HG03354 (cell line): Measurements from ENCODE around the gene MSI2.
A peak's percentile ranks its signal among the peaks of the same experiment; 100 is the strongest.

Experiments used
- ATAC-seq: cut with Tn5 transposase; IDR thresholded peaks from one replicate; pipeline ENCODE4 v1.9.1; 2021; ENCODE audit warnings: mild to moderate bottlenecking; ENCODE audit not compliant: unreplicated experiment, poor library complexity, severe bottlenecking

The MSI2 gene

DNA sequence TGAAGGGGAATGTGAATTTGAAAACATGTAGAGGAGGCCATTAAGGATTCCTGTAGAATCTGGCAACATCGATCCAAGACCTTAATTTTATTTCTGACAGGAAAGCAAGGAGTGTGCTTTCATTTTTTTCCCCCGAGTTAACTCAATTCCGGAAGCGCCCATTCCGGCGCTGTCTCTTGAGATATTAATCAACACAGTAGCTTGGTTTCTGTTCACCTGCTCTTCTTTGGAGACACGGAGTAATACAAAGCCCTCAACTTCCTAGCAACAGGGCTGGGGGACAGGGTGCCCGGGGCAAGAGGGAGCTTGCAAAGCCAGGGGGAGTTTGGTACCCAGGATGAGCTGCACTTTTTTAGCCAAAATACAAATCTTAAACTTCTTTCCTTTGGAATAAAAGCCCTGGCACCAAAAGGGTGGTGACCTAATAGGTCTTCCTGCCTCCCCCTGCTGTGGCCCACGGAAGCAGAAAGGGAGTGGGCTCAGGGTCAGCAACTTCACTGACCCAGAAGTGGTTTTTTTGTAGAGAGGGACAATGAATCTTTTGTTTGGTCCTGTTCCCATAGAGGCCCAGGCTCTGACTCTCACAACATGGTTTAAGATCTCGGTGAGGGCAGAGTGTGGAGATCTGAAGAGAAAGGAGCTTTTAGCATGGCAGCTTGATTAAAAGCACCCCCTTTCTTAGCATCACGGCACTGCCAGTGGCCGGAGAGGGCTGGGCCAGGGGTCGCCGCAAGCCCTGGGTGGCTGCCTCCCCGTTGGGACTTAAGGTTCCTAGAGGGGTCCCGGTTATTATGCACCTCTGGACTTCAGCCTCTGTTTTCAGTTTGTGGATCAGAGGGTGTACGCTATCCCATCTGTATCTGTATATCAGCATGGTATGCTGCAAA, 281.4 kb downstream of the MSI2 start:
- peak; percentile 58 for ATAC-seq

DNA sequence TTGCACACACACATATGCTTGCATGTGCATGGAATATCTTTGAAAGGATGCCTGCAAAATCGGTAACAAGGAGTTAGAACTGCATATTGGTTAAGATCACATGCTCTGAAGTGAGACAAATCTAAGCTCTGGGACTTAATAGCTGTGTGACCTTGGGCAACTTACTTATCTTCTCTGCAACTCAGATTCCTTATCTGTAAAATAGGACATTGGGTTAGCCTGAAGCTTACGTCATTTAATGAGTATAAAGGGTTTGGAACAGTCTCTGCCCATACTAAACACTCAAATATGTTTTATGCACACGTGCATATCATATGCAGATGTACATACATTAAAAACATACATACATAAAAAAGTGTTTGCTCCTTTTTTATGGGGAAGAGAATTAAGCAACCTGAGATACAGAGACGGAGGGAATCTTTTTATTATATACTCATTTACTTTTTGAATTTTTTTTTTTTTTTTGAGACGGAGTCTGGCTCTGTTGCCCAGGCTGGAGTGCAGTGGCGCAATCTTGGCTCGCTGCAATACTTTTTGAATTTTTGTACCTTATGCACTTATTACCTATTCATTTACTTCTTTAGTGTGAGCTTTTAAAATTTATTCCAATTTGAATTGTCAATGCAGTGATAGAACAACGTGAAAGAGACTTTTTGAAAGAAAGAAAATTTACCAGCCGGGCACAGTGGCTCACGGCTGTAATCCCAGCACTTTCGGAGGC, 282.6 kb downstream of the MSI2 start:
- no peak for ATAC-seq

DNA sequence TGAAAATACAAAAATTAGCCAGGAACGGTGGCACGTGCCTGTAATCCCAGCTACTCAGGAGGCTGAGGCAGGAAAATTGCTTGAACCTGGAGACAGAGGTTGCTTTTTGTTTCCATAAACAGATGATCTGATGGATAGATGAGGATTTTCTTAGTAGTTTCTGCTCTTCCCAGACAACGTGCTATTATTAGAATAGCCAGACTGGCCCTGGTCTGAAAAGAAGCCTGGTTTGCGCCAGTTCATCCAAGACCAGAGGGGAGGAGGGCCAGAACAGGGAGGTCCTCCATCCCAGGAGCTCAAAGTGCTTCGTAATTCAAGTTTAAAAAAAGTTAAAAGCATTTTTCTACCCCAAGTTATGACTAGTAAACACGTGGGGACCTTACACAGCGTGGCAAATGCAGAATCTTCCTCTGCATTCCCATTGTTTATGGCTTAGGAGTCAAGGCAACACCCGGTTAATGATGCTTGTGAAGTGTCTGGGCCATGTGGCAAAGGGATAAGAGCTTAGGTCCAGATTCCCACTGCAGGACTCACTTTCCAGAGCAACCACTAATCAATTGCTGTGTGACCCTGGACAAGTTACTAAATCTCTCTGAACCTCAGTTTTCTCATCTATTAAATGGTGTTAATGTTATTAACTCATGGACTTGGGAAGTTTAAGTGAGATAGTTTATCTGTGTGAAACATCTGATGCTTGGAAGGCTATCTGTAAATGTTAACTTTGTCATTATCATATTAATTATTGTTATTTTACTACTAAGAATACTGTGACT, 283.4 kb downstream of the MSI2 start:
- ATAC-seq = no peak

DNA sequence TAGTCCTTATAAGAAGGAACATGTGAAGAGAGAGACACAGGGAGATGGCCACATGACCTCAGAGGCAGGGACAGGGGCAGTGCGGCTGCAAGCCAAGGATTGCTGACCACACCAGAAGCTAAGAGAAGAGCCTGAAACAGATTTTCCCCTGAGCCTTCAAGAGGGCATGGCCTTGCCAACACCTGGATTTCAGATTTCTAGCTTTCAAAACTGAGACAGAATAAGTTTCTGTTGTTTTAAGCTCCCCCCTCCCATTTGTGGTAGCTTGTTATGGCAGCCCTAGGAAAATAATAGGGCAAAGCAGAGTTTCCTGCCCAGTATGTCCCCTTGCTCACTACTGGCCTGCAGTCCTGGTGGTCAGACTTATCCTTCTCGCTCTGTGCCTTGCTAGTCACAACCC, 284.3 kb downstream of the MSI2 start:
- ATAC-seq = no peak

DNA sequence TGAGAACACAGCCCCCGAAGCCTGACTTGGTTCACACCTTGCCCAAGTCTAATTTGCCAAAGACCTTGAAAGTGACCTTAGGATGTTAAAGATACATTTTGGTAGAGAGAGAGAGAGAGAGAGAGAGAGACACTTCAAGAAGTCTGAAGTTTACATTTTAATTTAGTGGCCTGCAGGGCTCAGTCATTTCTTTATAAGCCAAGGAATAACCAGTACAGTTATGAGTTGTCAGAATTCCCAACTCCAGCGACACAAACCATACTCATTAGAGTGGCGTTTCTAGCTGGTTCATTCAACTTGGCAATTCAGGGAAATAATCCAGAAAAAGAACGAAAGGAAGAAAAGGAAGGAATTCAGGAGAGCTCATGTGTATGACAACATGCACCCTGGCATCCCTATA, 284.7 kb downstream of the MSI2 start:
- ATAC-seq = no peak

DNA sequence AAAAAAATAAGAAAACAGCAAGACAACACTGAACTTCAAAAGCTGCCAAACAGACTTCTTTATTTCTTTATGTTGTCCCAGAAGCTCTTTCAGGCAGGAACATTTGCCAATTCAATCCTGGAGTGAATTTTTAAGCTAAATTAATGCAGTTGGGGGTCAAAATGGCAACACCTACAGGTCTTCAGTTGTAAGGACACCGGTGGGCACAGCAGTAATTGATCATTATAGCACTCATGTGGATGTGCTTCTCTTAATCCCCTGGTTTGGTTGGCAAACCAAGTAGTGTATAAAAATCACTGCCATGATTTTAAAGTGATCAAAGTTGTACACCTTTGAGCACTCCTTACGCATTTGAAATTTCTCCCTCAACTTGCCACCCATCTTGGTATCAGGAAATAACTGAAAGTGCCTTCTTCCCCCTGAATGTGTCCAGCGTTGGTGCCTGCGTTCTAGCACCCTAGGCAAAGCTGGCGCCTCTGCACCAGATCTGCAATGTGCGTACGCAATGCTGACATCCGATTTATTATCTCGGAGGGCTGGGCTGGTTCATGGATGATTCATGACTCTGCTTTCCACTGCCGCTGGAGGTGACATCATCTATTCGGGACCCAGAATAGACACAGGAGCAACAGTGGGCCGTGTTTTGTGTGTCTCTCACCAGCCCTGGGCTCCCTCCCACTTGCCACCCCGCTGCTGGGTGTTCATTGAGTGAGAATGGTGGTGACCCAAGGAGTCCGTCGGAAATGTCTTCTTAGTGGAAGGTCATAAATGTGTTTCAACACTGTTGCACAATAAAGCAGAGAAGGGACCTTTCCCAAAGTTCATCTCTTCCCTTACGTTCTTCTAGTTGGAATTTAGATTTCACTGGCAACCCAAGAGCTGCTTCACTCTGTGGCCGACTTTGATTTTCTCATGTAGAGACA, 285.4 kb downstream of the MSI2 start:
- ATAC-seq = no peak

DNA sequence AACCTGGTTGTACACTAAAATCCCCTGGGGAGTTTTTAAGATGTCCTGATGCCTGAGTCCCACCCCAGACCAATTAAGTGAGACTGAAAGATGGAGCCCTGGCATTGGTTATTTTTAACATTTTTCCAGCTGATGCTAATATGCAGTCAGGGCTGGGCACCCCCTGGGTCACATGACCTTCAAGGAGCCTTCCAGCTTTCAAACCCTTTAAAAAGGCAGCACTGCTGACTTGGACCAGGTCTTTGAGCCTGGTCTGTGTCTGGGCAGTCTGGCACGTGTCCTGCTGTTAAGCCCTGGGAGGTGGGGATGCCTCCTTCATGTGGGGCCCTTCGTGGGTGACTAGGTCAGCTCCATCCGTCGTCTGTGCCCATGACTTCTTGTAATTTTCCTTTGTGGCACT, 286.2 kb downstream of the MSI2 start:
- no peak for ATAC-seq

DNA sequence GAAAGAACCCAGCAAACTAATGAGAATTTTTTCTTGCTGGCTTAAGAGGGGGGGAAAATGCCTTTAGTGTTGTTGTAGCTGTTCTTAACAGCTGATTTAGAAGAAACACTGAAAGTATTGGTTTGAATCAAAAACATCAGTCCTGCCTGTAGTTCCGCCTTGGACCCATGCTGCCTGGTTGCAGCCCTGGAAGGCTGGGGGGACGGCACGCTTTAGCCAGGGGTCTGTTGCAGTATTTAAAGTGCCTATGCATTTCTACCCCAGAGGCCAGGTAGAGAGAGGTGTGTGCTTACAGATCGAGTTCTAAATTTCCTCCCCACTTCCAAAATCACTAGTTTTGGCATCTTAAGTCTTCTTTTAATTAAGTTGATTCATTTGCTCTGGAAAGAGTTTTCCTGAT, 286.9 kb downstream of the MSI2 start:
- no peak for ATAC-seq

DNA sequence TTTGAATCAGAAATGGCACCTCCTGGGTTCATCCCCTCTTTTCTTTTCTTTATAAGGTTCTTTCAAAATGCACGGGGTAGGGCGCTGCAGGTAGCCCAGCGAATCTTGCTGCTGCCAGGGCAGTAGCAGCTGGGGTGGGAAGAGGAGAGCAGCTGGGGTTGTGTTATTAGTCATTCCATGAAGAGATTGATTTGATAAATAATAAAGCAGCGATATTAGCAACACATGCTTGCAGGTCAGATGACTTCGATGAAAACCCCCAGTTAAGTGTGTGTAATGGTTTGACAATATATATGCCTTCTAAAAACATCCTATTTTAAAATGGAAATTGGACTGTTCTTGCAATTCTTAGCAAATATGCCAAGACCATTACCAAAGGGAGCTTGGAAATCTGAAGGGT, 288.1 kb downstream of the MSI2 start:
- no peak for ATAC-seq

DNA sequence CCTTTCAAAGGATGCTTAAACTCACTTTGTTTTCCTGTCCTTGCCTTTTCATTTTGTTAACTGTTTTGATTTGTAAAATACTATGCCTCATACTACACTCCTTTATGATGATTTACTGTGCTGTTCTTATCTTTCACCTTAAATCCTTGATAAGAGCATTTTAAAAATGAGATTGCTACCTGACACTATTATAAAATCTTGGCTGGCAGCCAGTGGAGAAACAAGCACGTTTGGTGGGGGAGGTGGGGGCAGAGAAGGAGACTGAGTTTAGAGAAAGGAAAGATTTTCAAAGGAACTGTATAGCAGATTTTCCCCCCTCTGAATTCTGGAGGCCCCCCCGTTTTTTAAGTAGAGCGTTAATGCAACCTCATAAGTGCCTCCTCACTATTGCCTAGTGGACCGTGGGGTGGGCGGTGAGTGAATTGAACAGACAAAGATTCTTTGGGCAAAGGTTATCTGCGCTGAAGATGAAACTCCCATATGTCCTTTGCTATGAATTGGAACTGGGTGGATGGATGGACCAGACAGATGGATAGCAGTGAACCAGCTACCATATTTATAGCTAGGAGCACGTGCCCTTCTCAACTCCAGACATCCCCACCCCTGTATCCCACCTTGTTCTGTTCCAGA, 288.6 kb downstream of the MSI2 start:
- no peak for ATAC-seq

DNA sequence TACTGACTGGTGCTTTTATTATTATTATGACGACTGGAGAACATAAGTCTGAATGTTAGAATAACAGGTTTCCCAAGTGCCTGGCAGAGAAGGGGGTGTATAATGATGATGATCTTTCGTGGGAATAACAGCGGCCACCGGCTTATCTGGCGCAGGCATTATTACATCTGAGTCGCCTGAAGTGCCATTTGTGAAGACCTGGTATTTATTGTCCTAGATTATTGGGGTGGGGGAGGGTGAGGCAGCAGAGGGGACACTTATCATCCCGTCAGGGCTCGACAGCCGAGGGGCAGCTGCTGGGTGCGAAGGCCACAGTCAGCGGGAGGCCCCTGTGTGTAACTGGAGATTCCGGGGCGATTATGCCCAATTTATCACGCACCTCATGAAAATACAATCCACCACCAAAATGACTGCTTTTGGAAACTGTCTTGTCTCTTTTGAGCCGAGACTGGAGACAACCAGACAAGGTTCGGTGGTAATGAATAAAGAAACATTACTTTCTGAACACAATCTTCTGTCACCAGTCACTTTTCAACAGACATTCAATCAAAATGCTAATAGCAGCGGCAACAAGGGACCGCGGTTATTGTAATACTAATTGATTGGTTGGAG, 289.5 kb downstream of the MSI2 start:
- no peak for ATAC-seq

DNA sequence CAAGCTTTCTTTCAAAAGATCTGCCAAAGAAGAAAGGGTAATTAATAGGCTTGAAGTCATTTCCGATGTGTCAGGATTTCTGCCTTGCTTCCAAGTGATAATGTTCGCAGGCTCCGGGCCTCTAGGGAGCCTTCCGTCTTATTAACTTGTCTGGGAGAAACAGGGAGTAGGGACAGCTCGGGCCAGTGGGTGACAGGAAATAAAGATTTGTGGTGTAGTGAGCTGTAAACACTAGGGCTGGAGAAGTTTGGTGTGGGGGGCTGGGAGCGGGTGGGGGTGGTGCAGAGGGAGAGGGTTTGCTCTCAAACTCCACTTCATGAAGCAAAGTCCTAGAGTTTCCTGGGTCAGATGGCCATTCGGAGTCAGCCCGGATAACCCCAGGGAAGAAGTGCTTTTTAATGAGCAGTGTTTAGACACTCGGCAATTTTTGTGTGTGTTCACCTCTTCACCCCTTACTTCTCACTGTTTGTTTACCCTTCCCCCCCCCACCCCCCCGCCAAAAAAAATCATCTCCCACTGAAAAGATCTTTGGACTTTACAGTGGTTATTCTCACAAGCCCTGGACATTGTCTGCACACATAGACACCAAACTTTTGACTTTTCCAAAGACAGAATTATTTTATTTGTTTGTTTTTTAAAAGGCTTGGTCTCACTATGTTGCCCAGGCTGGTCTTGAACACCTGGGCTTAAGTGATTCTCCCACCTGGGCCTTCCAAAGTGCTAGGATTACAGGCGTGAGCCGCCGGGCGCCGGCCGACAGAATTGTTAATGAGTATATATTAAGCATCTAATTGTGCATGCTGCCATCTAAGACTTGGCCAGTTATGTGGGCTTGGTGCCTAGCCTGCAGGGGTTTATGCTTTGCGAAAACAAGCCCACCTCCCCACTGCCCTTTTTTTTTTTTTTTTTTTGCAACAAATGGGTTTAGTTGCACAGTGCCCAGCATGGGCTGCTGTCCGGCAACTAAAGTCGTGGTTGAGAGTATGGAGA, 292.4 kb downstream of the MSI2 start:
- no peak for ATAC-seq

DNA sequence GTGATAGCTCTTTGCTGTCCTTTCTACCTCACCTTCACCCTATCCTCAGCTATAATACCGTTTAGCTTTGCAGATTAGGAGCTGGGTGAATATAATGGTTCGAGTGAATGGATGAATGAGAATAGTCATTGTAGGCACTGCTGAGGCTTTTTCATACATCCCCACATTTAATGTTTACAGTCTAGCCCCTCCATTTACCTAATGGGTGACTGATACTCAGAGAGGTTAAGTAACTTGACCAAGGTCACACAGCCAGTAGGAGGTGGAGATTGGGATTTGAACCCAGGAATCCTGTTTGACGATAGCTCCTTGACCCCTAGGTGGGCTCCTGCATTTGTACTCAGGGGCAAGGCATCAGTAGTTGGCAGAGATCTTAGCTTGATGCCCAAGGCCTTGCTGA, 293.1 kb downstream of the MSI2 start:
- ATAC-seq = no peak

DNA sequence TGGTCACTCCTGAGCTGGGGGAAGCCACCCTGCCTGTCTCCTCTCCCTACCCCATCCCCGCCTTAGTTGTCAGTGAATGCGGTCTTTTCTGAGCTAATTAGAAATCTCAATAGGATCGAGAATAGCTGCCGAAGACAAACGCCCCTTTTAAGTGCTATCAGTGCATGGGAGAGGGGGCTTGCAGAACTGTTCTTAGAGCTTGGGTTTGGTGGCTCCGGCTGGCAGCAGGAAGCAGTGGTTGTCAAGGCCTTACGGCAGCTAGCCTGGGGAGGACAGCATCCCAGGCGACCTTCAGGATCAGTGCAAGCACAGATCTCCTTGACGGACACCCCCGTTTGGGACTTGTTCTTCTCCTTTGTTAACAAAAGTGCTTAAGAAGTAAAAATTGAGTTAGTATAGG, 293.7 kb downstream of the MSI2 start:
- no peak for ATAC-seq

DNA sequence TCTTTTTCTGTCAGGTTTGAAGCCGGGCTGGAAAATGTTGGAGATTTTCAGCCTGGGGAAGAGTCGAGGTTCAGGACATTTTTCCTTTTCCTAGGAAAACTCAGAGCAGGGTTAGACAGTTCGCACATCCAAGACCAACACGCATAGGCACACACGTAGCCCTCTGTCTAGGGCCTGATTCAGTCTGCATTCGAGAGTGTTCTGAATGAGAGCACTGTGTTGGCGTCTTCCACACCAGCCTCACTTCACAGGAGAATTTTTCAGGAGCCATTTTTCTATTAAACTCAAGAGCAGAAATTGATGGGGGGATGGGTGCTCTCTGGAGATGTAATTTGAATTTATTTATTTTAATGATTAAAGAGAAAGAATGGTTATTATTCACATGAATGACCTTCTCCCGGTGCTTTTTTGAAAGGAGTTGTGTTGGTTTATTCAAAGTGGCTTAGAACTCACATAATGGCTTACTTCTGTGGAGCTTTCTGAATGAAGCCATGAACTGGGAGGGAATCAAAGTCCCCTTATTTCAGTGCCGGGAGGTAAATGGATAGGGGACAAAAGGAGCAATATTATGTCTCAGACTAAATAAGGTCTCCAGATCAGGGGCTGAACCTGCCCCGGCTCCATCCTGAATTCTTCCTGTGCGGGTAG, 294.5 kb downstream of the MSI2 start:
- no peak for ATAC-seq

DNA sequence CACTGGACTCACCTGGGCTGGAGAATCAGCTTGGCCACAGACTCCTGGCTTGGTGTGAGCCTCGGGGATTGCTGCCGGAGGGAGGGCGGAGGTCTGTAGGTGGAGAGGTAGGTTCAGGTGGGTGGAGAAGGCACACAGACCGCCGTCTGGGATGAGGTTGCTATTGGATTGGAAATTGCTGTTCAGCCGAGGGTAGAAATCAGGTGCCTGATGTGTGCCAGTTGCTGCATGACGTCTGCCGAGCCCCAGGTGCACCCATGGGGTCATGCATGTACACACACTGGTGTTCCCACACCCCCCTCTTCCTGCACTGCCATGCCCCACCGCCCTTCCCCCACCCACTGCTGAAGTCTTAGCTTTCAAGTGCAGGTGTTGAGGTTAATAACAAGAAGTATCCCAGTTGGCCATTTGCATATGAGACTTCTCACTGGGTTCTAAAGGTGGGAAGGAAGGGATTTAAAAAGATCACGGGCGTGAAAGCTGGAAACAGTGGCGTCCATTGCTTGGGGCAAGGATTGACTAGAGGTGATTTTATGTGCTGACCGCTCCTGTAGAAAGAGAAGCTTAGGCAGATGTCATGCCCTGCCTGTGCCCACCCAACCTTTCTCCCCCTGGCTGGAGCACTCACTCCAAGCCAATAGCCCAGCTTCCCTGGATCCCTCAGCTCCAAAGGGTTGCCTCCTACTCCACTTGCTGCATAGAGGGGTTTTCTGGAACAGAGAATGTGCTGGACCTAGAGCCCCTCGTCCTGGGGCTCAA, 295.2 kb downstream of the MSI2 start:
- ATAC-seq = peak; percentile 66
